M059J (cell line): ENCODE results near the gene MTX1. TPM values are rescaled to one million over a fixed set of nuclear protein-coding genes. Genes with fewer than 3 reads are reported as not detected.
"Not testable (repeated sequence)": the region's sequence is repeated elsewhere in the genome, so short reads cannot be mapped to it uniquely, and the experiment has no call there.

ENCODE experiments used
- DNase-seq: peaks from one replicate; pipeline ENCODE4 v3.0.0-alpha.2; 2012; ENCODE audit warnings: low read depth
- total RNA-seq: library from RNA; depleted of rRNA; stranded (reverse); fragments of >200 nt; shearing (Covaris generic); gene quantifications from 2 replicates; pipeline ENCODE4 v1.2.3, GENCODE V29; 2014

Gene MTX1
- total RNA-seq, 1 experiment from 2014 or later = 95.2 TPM

DNA sequence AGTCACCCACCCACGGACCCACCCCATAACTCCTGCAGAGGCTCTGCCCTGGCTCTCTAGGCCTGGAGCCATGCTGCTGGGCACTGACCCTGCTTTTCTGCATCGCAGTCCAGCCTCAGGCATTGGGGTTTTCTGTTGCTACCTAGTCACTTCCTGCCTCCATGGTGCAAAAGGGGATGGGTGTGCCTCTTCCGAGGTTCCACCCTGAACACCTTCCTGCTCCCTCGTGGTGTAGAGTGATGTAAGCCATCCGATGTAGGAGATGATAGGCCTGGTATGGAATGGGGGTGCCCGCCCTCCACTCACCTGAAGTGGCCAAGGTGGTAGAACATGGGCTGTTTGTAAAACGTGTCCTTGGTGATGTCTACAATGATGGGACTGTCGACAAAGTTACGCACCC is 26.9 kb downstream of the MTX1 start:
- not testable (repeated sequence) for DNase-seq

DNA sequence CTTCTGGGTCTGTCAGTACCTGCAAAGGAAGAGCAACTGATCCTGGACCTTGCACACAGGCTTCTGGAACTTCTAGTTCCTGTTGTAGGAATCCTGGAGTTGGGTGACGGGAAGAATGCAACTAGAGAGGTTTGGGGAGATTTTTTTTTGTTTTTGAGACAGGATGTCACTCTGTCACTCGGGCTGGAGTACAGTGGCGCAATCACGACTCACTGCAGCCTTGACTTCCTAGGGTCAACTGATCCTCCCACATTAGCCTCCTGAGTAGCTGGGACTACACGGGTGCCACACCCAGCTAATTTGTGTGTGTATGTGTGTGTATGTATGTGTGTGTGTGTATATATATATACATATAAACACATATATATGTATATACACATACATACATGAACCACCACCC is 28.0 kb downstream of the MTX1 start:
- DNase-seq = no peak

DNA sequence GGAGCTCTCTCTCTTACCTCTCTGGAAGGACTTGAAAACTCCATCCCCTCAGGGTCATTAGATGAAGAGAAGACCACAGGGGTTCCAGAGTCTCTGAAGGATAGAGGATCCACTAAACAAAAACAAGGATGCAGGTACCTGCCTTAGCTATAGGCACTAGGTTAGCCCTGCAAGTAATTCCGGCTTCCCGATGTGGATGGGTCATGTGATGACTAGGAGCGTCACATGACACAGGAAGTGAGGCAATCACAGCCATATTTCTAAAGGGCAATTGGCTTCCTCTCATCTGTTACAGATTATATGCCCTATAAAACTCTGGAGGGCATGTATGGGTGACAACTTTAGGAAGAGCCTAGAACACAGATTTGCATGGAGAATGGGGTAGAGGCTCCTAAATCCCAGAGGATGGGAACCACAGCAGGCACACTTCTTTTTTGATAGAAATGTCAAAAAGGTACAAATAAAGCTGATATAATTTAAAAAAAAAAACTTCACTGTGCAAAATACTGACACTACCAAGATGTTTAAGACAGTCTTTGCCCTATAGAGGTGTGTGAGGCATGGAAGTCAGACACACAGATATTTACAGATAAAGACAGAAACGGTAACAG is 32.7 kb downstream of the MTX1 start:
- peak; percentile 80 for DNase-seq

DNA sequence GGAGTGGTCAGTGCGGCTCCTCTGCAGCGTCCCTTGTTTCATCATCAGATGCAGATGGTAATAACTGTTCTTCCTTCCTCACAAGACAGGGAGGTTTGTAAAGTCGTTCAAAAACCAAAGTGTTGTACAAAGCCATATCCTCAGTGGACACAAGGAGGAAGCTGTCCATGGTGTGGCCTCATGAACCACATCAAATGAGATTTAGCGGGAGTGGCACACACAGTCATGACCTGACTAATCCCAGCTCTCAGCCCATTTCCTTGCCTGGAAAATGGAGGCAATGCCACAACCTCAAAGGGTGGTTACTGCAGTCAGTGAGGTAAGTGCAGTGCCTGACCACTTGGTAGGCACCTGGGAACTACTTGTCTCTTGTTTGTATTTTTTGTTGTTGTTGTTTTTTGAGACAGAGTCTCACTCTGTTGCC is 33.4 kb downstream of the MTX1 start:
- DNase-seq = no peak

DNA sequence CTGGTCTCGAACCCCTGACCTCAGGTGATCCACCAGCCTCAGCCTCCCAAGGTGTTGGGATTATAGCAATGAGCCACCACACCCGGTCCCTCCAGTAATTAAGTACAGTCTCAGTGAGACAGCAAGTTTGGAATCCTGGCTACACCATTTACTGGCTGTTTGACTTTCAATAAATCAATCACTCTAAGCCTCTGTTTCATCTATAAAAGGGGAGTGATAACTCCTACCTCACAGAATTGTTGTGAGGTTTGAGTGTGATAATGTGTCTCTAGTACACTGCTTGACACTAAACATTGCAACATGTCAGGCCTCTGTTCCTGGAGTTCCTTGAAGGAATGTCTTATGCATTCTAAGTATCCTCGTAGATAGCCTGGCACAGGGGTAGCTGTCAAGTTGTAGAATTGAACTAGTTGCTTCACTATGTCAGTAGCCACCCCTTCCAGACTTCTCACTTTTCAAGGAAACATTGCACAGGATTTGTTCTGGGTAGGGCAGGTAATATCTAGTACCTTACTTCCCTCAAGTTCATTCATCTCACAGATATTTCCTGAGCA is 34.4 kb downstream of the MTX1 start:
- DNase-seq = no peak

DNA sequence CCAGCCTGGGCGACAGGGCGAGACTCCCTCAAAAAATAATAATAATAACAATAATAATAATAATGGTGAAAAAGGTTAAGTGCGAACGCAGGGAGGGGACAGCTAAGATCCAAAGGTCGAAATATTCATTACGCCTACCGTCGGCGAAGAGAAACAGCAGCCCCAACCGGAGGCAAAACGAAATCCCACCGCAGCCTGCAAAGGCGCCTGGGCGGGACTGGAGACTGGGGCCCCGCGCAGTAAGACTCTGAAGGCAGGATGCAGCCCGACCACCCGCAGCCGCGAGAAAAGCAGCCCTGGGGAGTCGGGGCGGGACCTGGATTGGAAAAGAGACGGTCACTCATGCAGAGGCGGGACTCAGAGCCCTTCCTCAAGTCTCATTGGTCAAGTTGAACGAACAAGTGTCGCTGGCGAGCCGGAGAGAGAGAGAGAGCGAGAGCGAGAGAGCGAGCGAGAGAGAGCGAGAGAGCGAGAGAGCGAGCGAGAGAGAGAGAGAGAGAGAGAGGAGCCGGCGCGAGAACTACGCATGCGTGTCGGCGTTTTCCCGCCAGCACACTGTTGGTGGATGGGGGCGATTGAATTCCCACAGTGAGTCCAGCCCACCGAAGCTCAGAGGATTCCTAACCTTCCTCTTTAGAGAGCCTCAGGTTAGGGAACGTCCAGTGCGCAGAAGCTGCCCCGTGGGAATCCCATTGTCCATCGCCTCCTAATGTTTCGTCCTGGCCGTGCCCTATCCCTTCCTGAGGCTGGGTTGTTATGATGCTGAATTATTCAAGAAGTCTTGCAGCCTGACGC is 36.1 kb downstream of the MTX1 start:
- DNase-seq = peak; percentile 99

DNA sequence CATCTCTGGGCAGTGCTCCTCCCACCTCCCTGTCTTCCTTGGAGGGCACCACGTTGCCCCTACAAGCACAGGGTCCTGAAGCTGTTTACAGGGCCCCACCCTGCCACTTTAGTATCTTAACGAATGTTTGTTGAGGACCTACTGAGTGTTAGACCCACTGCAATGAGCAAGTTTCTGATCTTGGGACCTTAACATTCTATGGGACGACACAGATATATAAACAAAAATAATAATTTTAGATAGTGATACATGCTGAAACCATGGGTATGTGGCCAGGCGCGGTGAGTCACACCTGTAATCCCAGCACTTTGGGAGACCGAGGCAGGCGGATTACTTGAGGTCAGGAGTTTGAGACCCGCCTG is 36.6 kb downstream of the MTX1 start:
- DNase-seq = no peak

DNA sequence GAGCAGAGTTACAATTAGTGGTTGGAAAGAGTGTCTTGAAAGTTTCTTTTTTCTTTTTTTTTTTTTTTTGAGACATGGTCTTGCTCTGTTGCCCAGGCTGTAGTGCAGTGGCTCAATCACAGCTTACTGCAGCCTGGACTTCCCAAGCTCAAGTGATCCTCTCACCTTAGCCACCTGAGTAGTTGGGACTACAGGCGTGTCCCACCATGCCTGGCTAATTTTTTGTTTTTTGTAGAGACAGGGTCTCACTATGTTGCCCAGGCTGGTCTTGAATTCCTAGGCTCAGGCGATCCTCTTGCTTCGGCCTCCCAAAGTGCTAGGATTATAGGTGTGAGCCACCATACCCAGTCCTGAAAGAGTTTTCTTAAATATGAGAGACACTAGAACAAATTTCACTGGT is 38.3 kb downstream of the MTX1 start:
- not testable (repeated sequence) for DNase-seq

DNA sequence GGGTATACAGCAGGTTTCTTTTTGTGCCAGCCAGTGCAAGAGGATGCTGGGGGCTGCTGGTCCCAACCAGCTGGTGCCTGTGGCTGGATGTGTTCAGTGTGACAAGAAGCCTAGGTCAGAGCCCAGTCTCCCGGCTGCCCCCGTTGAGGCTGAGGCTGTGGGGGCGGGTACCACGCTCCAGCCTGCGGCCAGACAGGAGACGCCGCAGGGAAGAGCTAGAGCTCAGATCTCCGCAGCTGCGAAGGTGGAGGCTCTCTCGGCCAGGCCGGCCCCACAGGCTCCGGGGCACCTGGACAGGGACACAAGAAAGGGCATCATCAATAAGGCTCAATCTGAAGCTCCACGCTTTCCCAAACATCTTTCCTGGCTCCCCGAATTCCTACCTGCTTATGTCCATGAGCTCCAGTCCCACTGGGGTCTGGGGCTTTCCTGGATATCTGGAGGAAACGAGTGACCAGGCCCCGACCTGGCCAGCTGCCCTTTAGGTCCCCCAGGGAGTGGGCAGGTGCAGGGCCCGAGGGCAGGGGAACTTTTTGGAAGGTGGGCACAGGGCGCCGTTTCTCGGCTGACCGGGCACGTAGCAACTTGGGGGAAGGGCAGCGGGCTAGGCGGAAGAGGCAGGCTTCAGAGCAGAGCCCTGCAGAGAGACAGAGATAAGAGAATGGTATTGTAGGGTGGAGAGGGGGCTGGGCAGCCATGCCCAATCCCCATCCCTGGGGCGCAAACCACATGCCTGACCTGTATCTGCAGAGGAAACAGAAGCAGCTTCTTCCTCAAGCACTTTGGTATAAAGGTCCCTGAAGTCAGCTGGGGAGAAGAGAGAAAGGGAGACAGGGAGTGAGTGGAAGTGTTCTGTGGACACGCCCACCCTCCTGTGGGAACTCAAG is 39.4 kb downstream of the MTX1 start:
- DNase-seq = no peak

DNA sequence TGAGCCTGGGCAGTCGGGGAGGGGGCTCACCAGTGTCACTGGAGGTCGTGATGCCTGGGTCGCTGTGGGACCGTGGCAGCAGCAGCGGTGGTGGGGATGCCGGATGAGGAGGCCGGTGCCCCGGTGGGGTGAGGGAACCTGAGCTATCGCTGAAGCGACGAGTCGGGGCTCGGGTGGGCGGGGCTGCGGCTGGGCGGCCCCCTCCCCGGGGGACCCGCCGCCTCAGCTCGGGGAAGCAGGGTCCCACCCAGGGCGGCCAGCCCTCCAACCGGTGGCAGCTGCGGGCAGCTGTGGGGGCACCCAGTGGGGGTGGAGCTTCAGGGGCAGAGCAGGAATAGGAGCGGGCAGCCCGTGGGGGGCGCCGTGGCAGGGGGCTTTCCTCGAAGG is 41.7 kb downstream of the MTX1 start:
- DNase-seq = no peak

DNA sequence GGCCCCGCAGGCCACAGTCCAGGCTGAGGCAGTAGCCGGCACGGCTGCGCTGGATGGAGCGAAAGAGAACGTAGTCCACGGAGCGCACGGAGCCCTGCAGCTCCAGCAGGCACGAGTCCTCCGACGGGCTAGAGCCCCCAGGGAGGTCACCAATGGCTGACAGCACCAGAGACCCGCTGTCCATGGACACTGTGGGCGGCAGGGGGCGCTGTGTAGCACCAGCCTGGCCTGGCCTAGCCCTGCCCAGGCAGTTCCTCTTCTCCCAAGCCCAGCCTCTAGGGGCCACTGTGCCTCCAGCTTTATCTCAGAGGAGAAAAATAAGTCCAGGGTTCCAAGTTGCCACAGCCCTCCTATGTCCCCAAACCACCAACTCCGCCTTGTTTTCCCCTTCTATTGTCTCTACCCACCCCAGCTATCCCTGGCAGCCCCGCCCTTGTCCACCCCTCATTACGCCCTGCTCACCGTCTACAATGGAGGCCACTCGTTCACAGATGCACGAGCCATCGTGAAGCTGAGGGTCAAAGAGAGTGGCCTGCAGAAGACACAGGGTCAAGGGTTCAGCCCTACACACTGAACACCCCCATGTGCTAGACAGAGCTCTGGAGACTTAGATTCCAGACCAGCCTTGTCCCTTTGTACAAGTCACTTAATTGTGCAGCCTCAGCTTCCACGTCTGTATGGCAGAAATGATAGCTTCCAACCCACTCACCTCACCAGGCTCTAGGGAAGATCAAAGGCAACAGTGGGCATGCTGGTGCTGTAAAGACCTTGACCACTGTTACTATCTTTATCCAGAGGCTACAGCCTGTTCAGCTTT is 42.3 kb downstream of the MTX1 start:
- peak; percentile 87 for DNase-seq

DNA sequence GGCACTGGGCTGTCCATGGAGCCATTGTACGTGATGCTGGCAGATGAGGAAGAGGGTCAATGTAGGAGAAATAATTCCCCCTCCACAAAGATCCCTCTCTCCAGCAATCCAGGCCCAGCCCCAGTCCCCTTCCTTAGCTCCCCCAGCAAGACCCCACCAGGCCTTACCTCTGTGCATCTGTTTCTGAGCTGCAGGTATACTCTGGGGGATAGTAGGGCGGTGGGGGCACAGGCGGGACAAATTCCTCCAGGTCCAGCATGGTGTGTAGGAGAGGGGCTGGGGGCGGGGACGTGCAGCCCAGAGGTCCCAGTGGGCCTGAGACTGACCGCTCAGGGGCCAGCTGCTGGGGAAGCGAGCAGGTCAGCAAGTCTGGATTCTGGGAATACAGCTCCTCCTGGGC is 43.1 kb downstream of the MTX1 start:
- no peak for DNase-seq

DNA sequence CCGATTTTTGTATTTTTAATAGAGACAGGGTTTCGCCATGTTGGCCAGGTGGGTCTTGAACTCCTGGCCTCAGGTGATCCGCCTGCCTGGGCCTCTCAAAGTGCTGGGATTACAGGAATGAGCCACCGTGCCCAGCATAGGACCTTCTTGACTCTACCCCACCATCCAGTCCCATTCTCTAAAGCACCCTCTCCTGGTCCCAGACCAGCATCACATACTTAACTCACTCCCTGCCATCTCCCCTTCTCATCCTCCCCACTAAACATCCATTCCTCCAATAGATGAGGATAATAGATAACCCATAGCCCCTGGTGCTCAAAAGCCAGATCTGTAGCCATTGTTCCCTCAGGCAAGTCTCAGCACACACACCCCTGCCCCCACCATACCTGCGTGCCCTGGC is 44.7 kb downstream of the MTX1 start:
- DNase-seq = no peak

DNA sequence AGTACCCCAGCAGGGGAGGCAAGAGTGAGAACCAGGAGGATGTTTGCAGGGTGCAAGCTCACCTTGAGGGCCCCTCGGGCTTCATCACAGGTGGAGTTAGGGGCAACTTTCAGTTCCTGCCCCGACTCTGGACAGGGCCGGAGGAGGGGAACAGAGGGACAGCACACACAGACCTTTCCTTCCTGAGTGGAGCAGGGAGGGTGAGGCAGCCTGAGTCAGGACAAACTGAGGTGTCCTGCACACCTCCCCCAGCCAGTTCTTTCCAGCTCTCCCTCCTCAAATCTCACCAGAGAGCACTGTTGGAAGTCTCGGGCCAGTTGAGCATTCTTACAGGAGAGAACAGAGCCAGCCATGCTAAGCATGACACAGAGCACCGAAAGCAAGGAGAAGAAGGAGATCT is 45.3 kb downstream of the MTX1 start:
- DNase-seq = no peak

DNA sequence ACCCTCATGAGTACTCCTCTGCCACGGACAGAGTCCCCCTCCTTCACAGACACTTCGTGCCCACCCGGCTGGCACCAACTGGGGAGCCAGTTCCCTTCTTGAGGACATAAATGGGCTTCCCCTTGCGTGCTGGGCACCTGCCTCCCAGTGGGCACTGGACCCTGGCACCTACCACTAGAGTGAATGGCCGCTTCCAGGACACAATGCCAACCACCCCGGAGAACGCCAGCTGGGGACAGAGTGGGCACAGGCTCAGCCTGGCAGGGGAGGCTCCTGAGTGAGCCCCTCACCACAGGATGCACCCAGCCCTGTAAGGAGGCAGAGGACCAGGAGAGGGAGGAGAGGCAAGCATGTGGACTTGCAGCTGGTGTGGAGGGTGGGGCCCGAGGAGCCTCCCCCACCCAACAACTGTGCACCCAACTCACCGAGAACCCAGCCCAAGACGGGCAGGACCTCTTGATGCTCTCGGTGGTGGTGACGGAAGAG is 45.8 kb downstream of the MTX1 start:
- no peak for DNase-seq

DNA sequence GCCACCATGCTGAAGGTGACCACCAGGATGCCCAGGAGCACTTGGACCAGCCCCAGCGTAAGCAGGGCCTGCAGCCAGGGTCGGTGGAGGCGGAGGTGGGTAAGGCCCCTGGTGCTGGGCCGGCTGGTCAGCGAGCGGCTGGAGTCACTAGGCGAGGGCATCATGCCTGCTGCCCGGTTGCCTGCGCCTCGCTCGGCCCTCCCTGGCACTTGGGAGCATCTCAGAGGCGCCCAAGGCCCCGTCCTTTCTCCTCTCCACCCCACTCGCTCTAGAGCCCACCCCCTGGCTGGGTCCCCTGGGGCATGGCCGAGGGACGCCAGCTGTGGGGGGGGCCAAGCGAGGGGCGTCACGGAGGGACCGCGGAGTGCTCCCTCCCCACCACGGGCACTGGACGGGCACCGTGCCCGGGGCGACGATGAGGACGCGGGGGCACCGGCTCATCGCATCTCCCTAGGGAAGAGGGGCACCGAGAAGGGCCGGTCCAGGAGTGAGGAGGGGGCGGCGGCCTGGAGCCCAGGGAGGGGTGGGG is 46.3 kb downstream of the MTX1 start:
- peak; percentile 34 for DNase-seq

DNA sequence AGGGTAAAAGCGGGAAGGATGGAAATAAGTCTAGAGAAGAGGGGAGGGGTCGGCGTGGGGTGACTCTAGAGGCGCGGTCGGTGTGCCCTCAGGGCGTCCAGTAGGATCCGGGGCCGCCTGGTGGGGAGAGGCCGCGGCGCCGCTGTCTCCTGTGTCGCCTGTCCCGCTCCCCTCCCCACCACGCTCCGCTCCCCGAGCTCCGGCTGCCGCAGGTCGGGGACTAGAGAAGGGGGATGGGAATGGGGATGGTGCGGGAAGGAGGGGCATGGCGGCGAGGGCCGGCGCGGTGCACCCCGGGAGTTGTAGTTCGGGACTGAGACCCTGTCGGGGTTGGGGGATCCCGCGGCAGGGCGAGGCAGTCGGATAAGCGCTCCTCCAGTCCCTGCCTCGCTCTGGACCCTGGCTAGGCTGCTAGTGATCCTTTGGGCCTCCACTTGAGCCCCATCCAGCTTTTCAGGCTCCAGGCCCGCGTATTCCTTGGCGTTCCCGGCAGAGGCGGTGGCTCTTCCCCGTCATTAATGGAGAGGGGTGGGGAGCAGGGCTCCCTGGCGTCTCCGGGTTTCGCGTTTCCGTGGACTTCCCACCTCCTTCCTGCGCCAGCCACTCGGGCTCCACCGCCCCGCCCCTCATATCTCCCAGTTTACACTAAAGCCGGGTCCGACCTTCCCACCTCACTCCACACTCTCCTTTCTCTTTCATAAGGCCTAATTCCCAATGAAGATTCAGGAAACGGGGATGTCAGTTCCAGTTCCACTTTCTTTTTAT is 46.9 kb downstream of the MTX1 start, which contains the start of gene ENTREP3:
Gene ENTREP3, minus strand, starts transcription at position 241 of the 765 bp plus-strand sequence. CDS start 606 bp downstream, outside the sequence.
- peak; percentile 84 for DNase-seq

DNA sequence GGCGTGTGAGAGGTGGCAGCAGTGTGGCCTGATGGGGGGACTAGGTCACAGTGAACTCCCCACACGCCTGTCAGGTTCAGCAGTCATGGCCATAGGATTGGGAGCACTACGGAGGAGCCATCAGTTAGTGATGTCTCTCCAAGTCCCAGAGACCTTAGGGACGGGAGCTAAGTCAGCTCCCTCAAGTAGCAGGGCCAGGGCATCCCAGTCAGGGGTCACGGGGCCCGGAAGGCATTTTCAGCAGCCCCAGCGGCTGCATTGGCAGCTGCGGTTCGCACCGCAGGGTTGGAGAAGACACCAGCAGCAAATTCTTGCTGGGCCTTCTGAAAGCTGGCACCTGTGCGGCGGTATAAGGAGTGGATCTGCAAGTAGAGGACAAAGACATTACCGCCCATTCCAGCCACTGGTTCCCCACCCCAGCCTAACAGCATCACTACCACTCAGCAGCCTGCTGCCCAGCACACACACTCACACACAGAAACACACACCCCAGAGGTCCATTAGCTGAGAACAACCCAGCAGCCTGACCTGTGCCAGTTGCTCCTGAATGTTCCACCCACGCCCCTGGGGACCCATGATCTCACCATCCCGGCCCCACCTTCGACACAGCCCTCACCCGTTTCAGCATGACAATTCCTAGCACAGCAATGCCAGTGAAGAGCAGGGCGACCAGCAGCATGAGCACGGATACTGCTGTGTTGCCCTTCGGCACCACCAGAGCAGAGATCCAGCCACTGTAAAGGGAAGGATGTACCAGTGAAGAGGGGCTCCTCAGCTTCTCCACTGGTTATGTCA is 47.8 kb downstream of the MTX1 start:
- no peak for DNase-seq

DNA sequence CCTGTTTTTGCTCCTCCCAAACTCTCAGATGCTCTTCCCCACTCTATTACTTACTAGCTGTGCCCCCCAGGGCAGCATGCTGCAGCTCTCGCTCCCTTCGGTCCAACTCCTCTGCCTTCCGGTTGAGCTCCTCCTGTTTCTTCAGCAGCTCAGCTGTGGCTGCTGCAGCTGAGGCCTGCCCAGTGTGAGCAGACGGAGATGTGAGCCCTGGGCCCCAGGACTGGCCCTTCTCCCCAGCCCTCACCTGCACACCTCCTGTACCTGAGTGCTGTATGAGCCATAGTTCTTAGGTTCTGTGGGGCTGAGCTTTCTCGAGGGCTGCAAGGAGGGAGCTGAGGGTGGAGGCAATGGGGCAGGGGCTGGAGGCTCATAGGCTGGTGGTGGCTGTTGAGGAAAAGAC is 51.8 kb downstream of the MTX1 start:
- DNase-seq = no peak
